Activated T-helper 17 cell treated with anti-CD3 and anti-CD28 coated beads, Interleukin-2, amount 50 U/mL, for 72 hours (primary cell): ENCODE results near the gene MAMDC2. TPM values are rescaled to one million over a fixed set of nuclear protein-coding genes. Genes with fewer than 3 reads are reported as not detected.

Source experiments
- ATAC-seq: fragments of 150-1000 bp; cut with Tn5 transposase; replicated peaks from 2 replicates; pipeline ENCODE4 v1.10.0; 2021; ENCODE audit warnings: mild to moderate bottlenecking, moderate library complexity
- H3K27ac Mint-ChIP-seq: one replicate; pipeline ENCODE4 v1.8.0; 2022; ENCODE audit warnings: mixed read lengths
- H3K27me3 Mint-ChIP-seq: one replicate; pipeline ENCODE4 v1.8.0; 2022; ENCODE audit warnings: mixed read lengths
- H3K36me3 Mint-ChIP-seq: one replicate; pipeline ENCODE4 v1.8.0; 2022; ENCODE audit warnings: low read depth, mild to moderate bottlenecking, mixed read lengths
- H3K4me1 Mint-ChIP-seq: one replicate; pipeline ENCODE4 v1.8.0; 2022; ENCODE audit warnings: mixed read lengths
- H3K4me3 Mint-ChIP-seq: one replicate; pipeline ENCODE4 v1.8.0; 2022; ENCODE audit warnings: mild to moderate bottlenecking, mixed read lengths
- H3K9me3 Mint-ChIP-seq: one replicate; pipeline ENCODE4 v1.8.0; 2022; ENCODE audit warnings: mixed read lengths
- total RNA-seq, 2 donors: library from RNA; stranded (reverse); gene quantifications; one replicate each; pipeline ENCODE4 v1.2.3, GENCODE V29; 2022

The MAMDC2 gene
- total RNA-seq, 2 donors from 2014 or later = not detected

GRCh38 chr9:70094747-70095146 is 51.1 kb downstream of the MAMDC2 start:
- Mint-ChIP-seq H3K27ac (no peak overlapping the region), H3K36me3 (no peaks in the 10 kb centered on the region), H3K4me1 (no peaks in the 10 kb centered on the region), H3K4me3 (no peak overlapping the region), H3K27me3 (peaks cover 7% of the 10 kb centered on the region), H3K9me3 (no peaks in the 10 kb centered on the region)
- no peak for ATAC-seq

- no peak for ATAC-seq
- H3K27me3 Mint-ChIP-seq = peaks cover 7% of the 10 kb centered on the region
- no peaks in the 10 kb centered on the region for H3K9me3 Mint-ChIP-seq
- H3K4me3 Mint-ChIP-seq = no peak overlapping the region
- no peak overlapping the region for H3K27ac Mint-ChIP-seq
- H3K4me1 Mint-ChIP-seq = no peaks in the 10 kb centered on the region
- no peaks in the 10 kb centered on the region for H3K36me3 Mint-ChIP-seq
Observed at GRCh38 chr9:70097187-70097586, 53.5 kb downstream of the MAMDC2 start.

- Mint-ChIP-seq H3K27me3 (peaks cover 7% of the 10 kb centered on the region), H3K36me3 (no peaks in the 10 kb centered on the region), H3K4me3 (no peak overlapping the region), H3K4me1 (no peaks in the 10 kb centered on the region), H3K27ac (no peak overlapping the region), H3K9me3 (no peaks in the 10 kb centered on the region)
- no peak for ATAC-seq
Observed at GRCh38 chr9:70100362-70100761, 56.7 kb downstream of the MAMDC2 start.

- H3K4me1 Mint-ChIP-seq = no peaks in the 10 kb centered on the region
- no peak for ATAC-seq
- H3K27ac Mint-ChIP-seq = no peak overlapping the region
- peaks cover 7% of the 10 kb centered on the region for H3K27me3 Mint-ChIP-seq
- H3K36me3 Mint-ChIP-seq = no peaks in the 10 kb centered on the region
- H3K9me3 Mint-ChIP-seq = no peaks in the 10 kb centered on the region
- no peak overlapping the region for H3K4me3 Mint-ChIP-seq
Observed at GRCh38 chr9:70101265-70101664, 57.6 kb downstream of the MAMDC2 start.

- no peak for ATAC-seq
- H3K36me3 Mint-ChIP-seq = no peaks in the 10 kb centered on the region
- no peak overlapping the region for H3K4me3 Mint-ChIP-seq
- no peaks in the 10 kb centered on the region for H3K9me3 Mint-ChIP-seq
- H3K27ac Mint-ChIP-seq = no peak overlapping the region
- peaks cover 1% of the 10 kb centered on the region for H3K4me1 Mint-ChIP-seq
- H3K27me3 Mint-ChIP-seq = peaks cover 5% of the 10 kb centered on the region
Observed at GRCh38 chr9:70105147-70105546, 61.5 kb downstream of the MAMDC2 start.

- no peak for ATAC-seq
- H3K27ac Mint-ChIP-seq = no peak overlapping the region
Observed at GRCh38 chr9:70106571-70106970, 62.9 kb downstream of the MAMDC2 start.

GRCh38 chr9:70107558-70107957 is 63.9 kb downstream of the MAMDC2 start:
- no peaks in the 10 kb centered on the region for H3K36me3 Mint-ChIP-seq
- H3K4me3 Mint-ChIP-seq = no peak overlapping the region
- no peak overlapping the region for H3K27ac Mint-ChIP-seq
- H3K27me3 Mint-ChIP-seq = peaks cover 10% of the 10 kb centered on the region
- peaks cover 7% of the 10 kb centered on the region for H3K4me1 Mint-ChIP-seq
- ATAC-seq = no peak
- H3K9me3 Mint-ChIP-seq = no peaks in the 10 kb centered on the region

More at GRCh38 chr9:70106571-70106970, 62.9 kb downstream of the MAMDC2 start:
- H3K27me3 Mint-ChIP-seq = peaks cover 10% of the 10 kb centered on the region
- no peaks in the 10 kb centered on the region for H3K36me3 Mint-ChIP-seq
- peaks cover 7% of the 10 kb centered on the region for H3K4me1 Mint-ChIP-seq
- no peak overlapping the region for H3K4me3 Mint-ChIP-seq
- H3K9me3 Mint-ChIP-seq = no peaks in the 10 kb centered on the region

GRCh38 chr9:70108181-70108580 is 64.5 kb downstream of the MAMDC2 start:
- Mint-ChIP-seq H3K9me3 (no peaks in the 10 kb centered on the region), H3K27ac (no peak overlapping the region), H3K27me3 (peaks cover 10% of the 10 kb centered on the region), H3K4me3 (no peak overlapping the region), H3K36me3 (no peaks in the 10 kb centered on the region), H3K4me1 (peaks cover 7% of the 10 kb centered on the region)
- ATAC-seq = no peak

GRCh38 chr9:70110194-70111041 is 66.8 kb downstream of the MAMDC2 start:
- H3K4me1 Mint-ChIP-seq = peaks cover 7% of the 10 kb centered on the region
- H3K4me3 Mint-ChIP-seq = peak overlapping the region; percentile 1
- ATAC-seq = no peak
- no peaks in the 10 kb centered on the region for H3K36me3 Mint-ChIP-seq
- H3K9me3 Mint-ChIP-seq = no peaks in the 10 kb centered on the region
- peaks cover 14% of the 10 kb centered on the region for H3K27me3 Mint-ChIP-seq
- H3K27ac Mint-ChIP-seq = no peak overlapping the region

GRCh38 chr9:70111042-70111602 is 67.5 kb downstream of the MAMDC2 start:
- no peak overlapping the region for H3K27ac Mint-ChIP-seq
- peak; percentile 61 for ATAC-seq

GRCh38 chr9:70111641-70112236 is 68.1 kb downstream of the MAMDC2 start:
- no peak overlapping the region for H3K27ac Mint-ChIP-seq
- H3K36me3 Mint-ChIP-seq = no peaks in the 10 kb centered on the region
- no peak overlapping the region for H3K4me3 Mint-ChIP-seq
- ATAC-seq = peak; percentile 66
- peaks cover 7% of the 10 kb centered on the region for H3K4me1 Mint-ChIP-seq
- H3K9me3 Mint-ChIP-seq = no peaks in the 10 kb centered on the region
- peaks cover 14% of the 10 kb centered on the region for H3K27me3 Mint-ChIP-seq

More at GRCh38 chr9:70111042-70111602, 67.5 kb downstream of the MAMDC2 start:
- Mint-ChIP-seq H3K36me3 (no peaks in the 10 kb centered on the region), H3K4me1 (peaks cover 7% of the 10 kb centered on the region), H3K27me3 (peaks cover 14% of the 10 kb centered on the region), H3K9me3 (no peaks in the 10 kb centered on the region), H3K4me3 (peak overlapping the region; percentile 1)

GRCh38 chr9:70112981-70113380 is 69.3 kb downstream of the MAMDC2 start:
- Mint-ChIP-seq H3K4me3 (no peak overlapping the region), H3K27ac (no peak overlapping the region), H3K36me3 (no peaks in the 10 kb centered on the region), H3K27me3 (peaks cover 11% of the 10 kb centered on the region), H3K9me3 (no peaks in the 10 kb centered on the region), H3K4me1 (peaks cover 7% of the 10 kb centered on the region)
- no peak for ATAC-seq

- H3K4me1 Mint-ChIP-seq = peaks cover 7% of the 10 kb centered on the region
- H3K4me3 Mint-ChIP-seq = no peak overlapping the region
- H3K9me3 Mint-ChIP-seq = no peaks in the 10 kb centered on the region
- no peak overlapping the region for H3K27ac Mint-ChIP-seq
- peak; percentile 53 for ATAC-seq
- H3K36me3 Mint-ChIP-seq = no peaks in the 10 kb centered on the region
- H3K27me3 Mint-ChIP-seq = peaks cover 13% of the 10 kb centered on the region
Observed at GRCh38 chr9:70113403-70114022, 69.9 kb downstream of the MAMDC2 start.

GRCh38 chr9:70114898-70115297 is 71.2 kb downstream of the MAMDC2 start:
- no peaks in the 10 kb centered on the region for H3K36me3 Mint-ChIP-seq
- H3K9me3 Mint-ChIP-seq = no peaks in the 10 kb centered on the region
- peaks cover 14% of the 10 kb centered on the region for H3K27me3 Mint-ChIP-seq
- H3K4me3 Mint-ChIP-seq = no peak overlapping the region
- no peak for ATAC-seq
- H3K4me1 Mint-ChIP-seq = peaks cover 7% of the 10 kb centered on the region
- H3K27ac Mint-ChIP-seq = no peak overlapping the region
